ENCODE results near the gene MCM9. TPM values are rescaled to one million over a fixed set of nuclear protein-coding genes. Genes with fewer than 3 reads are reported as not detected.

MCM9 gene
- total and polyA plus RNA-seq, 2 of the 13 experiments (the other 11 are each of a cell fraction or from before 2014, with no cell fraction given), result 3.8 to 17.2 TPM

- TF ChIP-seq DBP (CRISPR knock-in tag; IDR thresholded peaks at IDR 0.05; ENCODE audit: not compliant biosample characterization) (peak; percentile 25), ZNF451 (CRISPR knock-in tag; IDR thresholded peaks at IDR 0.05) (peak; percentile 89), NBN (conservative IDR thresholded peaks at IDR 0.05) (no peak), ZHX2 (IDR thresholded peaks at IDR 0.05; ENCODE audit: low read depth) (no peak), ZHX2 (CRISPR knock-in tag; IDR thresholded peaks at IDR 0.05; ENCODE audit: borderline replicate concordance) (peak; percentile 83), KAT8 (CRISPR knock-in tag; IDR thresholded peaks at IDR 0.05) (peak; percentile 60; the same call in 1 of the 2 replicates), KAT2B (IDR thresholded peaks at IDR 0.05; ENCODE audit: borderline replicate concordance, low read depth, low read length) (no peak), ARNT (IDR thresholded peaks at IDR 0.05) (no peak), HOXA3 (CRISPR knock-in tag; IDR thresholded peaks at IDR 0.05) (peak; percentile 52), SRY (CRISPR knock-in tag; IDR thresholded peaks at IDR 0.05) (peak; percentile 96), POGK (CRISPR knock-in tag; conservative IDR thresholded peaks at IDR 0.05) (no peak), MIER3 (CRISPR knock-in tag; IDR thresholded peaks at IDR 0.05; ENCODE audit: borderline replicate concordance) (peak; percentile 35; the same call in 1 of the 2 replicates), HIVEP1 (CRISPR knock-in tag; IDR thresholded peaks at IDR 0.05) (peak; percentile 70; the same call in 1 of the 2 replicates), MAZ (IDR thresholded peaks at IDR 0.05; ENCODE audit: borderline replicate concordance, low read depth, low read length) (peak; percentile 89), MAZ (CRISPR knock-in tag; IDR thresholded peaks at IDR 0.05; ENCODE audit: low read depth) (peak; percentile 95), SIN3A (IDR thresholded peaks at IDR 0.05; ENCODE audit: borderline replicate concordance, low read depth, low read length) (no peak; the same call in 1 of the 2 replicates), MAFF (IDR thresholded peaks at IDR 0.05; ENCODE audit: low read depth, low read length) (no peak), HMGA1 (CRISPR knock-in tag; conservative IDR thresholded peaks at IDR 0.05) (no peak)
- TF ChIP-seq, protein P1, sequence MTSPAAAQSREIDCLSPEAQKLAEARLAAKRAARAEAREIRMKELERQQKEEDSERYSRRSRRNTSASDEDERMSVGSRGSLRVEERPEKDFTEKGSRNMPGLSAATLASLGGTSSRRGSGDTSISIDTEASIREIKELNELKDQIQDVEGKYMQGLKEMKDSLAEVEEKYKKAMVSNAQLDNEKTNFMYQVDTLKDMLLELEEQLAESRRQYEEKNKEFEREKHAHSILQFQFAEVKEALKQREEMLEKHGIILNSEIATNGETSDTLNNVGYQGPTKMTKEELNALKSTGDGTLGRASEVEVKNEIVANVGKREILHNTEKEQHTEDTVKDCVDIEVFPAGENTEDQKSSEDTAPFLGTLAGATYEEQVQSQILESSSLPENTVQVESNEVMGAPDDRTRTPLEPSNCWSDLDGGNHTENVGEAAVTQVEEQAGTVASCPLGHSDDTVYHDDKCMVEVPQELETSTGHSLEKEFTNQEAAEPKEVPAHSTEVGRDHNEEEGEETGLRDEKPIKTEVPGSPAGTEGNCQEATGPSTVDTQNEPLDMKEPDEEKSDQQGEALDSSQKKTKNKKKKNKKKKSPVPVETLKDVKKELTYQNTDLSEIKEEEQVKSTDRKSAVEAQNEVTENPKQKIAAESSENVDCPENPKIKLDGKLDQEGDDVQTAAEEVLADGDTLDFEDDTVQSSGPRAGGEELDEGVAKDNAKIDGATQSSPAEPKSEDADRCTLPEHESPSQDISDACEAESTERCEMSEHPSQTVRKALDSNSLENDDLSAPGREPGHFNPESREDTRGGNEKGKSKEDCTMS (CRISPR knock-in tag; conservative IDR thresholded peaks at IDR 0.05), result no peak
These were observed at the start of gene MCM9 (continued) for GRCh38 chr6:118934461-118935330.
